ENCODE results near the gene E2F2.

GRCh38 chr1:23521588-23521987 lies 9.4 kb downstream of the E2F2 start:
- no peak for TF ChIP-seq CTCF (IDR thresholded peaks at IDR 0.05 in 8 of 11, conservative IDR thresholded peaks at IDR 0.05 in 3 of 11)
- TF ChIP-seq POLR2A (IDR thresholded peaks at IDR 0.05) = no peak
- no peak for TF ChIP-seq POLR2AphosphoS5 (IDR thresholded peaks at IDR 0.05)

Measured in spleen (tissue), 7 donors.